K562 (cell line): ENCODE measurements around the gene PPP1R3E. TPM values are rescaled to one million over a fixed set of nuclear protein-coding genes. Genes with fewer than 3 reads are reported as not detected.

Experiments
- ATAC-seq: fragments of 200-7000 bp; cut with Tn5 transposase; 3 replicates; pipeline ENCODE4 v1.9.1; 2020; ENCODE audit warnings: moderate library complexity
- BruUV-seq: library from RNA; stranded (reverse); fragments of 400-500 nt; replicated peaks from 2 replicates; lab custom pipeline; 2021; lab: Mats Ljungman, UMichigan
- CTCF ChIA-PET: fragments of 300-600 bp; formaldehyde crosslinking; extraction: SDS; loops from one replicate; lab custom pipeline; 2021; ENCODE audit warnings: low intra/inter-chr PET ratio; lab: Yijun Ruan, JAX
- POLR2A ChIA-PET: fragments of 300-600, 350-650 bp; sonication (Branson Sonifier 250); formaldehyde crosslinking; extraction: SDS; loops from one replicate; lab custom pipeline; 2021; ENCODE audit warnings: antibody characterized with exemption, inconsistent platforms; lab: Yijun Ruan, JAX
- DNase-seq, 4 experiments: peaks; one replicate each; pipeline versions ENCODE4 v3.0.0 to v3.0.0-alpha.2; 2011 to 2018; ENCODE audit warnings: low spot score in 3 of 4, mixed read lengths in 3 of 4; ENCODE audit errors: extremely low read depth in 1 of 4
- FAIRE-seq: peaks from 2 replicates; lab custom pipeline; 2011; peaks lifted over from hg19 to GRCh38; lab: Jason Lieb, UNC
- H2AFZ ChIP-seq: 2 replicates; pipeline ENCODE4 v1.6.0; 2011; ENCODE audit warnings: low read depth, low read length, control low read depth, inconsistent platforms
- H3K27ac ChIP-seq: fragments of 200-600 bp; 3 replicates; pipeline ENCODE4 v1.8.0; 2011; ENCODE audit warnings: low read depth, mild to moderate bottlenecking, control low read depth, inconsistent platforms, low read length, moderate library complexity, mixed read lengths; ENCODE audit errors: extremely low read depth
- H3K27me3 ChIP-seq, 2 experiments: fragments of 300-600 bp in 1 of 2; 2 replicates in 1 of 2; 3 replicates in 1 of 2; pipeline versions ENCODE4 v1.6.0 to v1.8.0; 2011; ENCODE audit warnings: inconsistent platforms in 2 of 2, low read length in 2 of 2, mild to moderate bottlenecking in 1 of 2, mixed read lengths in 1 of 2, moderate library complexity in 1 of 2; ENCODE audit not compliant: control insufficient read depth in 2 of 2, insufficient read depth in 2 of 2
- H3K36me3 ChIP-seq: fragments of 300-600 bp; 3 replicates; pipeline ENCODE4 v1.8.0; 2011; ENCODE audit warnings: mild to moderate bottlenecking, low read length, inconsistent platforms; ENCODE audit not compliant: control insufficient read depth, insufficient read depth
- H3K4me1 ChIP-seq, 2 experiments: fragments of 200-600 bp in 1 of 2; replicated peaks in 1 of 2; 2 replicates in 1 of 2; 3 replicates in 1 of 2; pipeline versions ENCODE4 v1.5.1 to v1.8.0; 2011; ENCODE audit warnings: inconsistent platforms in 2 of 2, low read length in 2 of 2, mild to moderate bottlenecking in 1 of 2, mixed read lengths in 1 of 2, moderate library complexity in 1 of 2; ENCODE audit not compliant: control insufficient read depth in 2 of 2, insufficient read depth in 2 of 2
- H3K4me2 ChIP-seq: 2 replicates; pipeline ENCODE4 v1.6.1; 2011; ENCODE audit warnings: low read length, control low read depth, inconsistent platforms, mixed read lengths; ENCODE audit not compliant: insufficient read depth
- H3K4me3 ChIP-seq: fragments of 200-600 bp; sonication (generic), shearing (Covaris generic); 2 replicates; pipeline ENCODE4 v1.5.1; 2016; ENCODE audit warnings: control low read depth, inconsistent platforms
- H3K79me2 ChIP-seq: fragments of 200-600 bp; 3 replicates; pipeline ENCODE4 v1.8.0; 2011; ENCODE audit warnings: low read length, inconsistent platforms; ENCODE audit not compliant: control insufficient read depth, insufficient read depth
- H3K9ac ChIP-seq, 2 experiments: 2 replicates each; pipeline versions ENCODE4 v1.6.0 to v1.6.1; 2011; ENCODE audit warnings: low read depth in 2 of 2, low read length in 2 of 2, control low read depth in 1 of 2, inconsistent platforms in 1 of 2, mild to moderate bottlenecking in 1 of 2, mixed read lengths in 1 of 2; ENCODE audit not compliant: insufficient read depth in 1 of 2
- H3K9me1 ChIP-seq: one replicate; pipeline ENCODE4 v1.6.0; 2011; ENCODE audit warnings: inconsistent platforms, mild to moderate bottlenecking, low read length, moderate library complexity; ENCODE audit not compliant: control insufficient read depth, insufficient read depth
- H3K9me3 ChIP-seq: replicated peaks from 2 replicates; pipeline ENCODE4 v1.5.1; 2011; ENCODE audit warnings: low read depth, low read length, inconsistent platforms; ENCODE audit not compliant: control insufficient read depth, insufficient read depth
- H4K20me1 ChIP-seq: replicated peaks from 2 replicates; pipeline ENCODE4 v1.6.1; 2011; ENCODE audit warnings: low read length, inconsistent platforms, mixed read lengths; ENCODE audit not compliant: control insufficient read depth, insufficient read depth
- NFIX ChIP-seq: fragments of 250-450 bp; sonication (Bioruptor Pico); IDR thresholded peaks from 2 replicates; pipeline ENCODE4 v1.4.0; 2020; ENCODE audit warnings: low read depth, mild to moderate bottlenecking, moderate library complexity
- OTX1 ChIP-seq: fragments of 450-650 bp; formaldehyde crosslinking; IDR thresholded peaks from 2 replicates; pipeline ENCODE4 v1.4.0; 2022; ENCODE audit warnings: mild to moderate bottlenecking
- POLR2AphosphoS5 ChIP-seq: IDR thresholded peaks from 2 replicates; pipeline ENCODE4 v1.6.1; 2011; ENCODE audit warnings: mild to moderate bottlenecking, low read depth, low read length, moderate library complexity; ENCODE audit not compliant: control insufficient read depth, insufficient read depth
- SAFB ChIP-seq: fragments of 200-400 bp; formaldehyde crosslinking; IDR thresholded peaks from 2 replicates; pipeline ENCODE4 v1.6.1; 2017; ENCODE audit warnings: low read depth, low read length, borderline replicate concordance
- ZNF354B ChIP-seq: fragments of 250-450 bp; sonication (Bioruptor Pico); IDR thresholded peaks from 2 replicates; pipeline ENCODE4 v1.4.0; 2020
- ZNF507 ChIP-seq: conservative IDR thresholded peaks from 2 replicates; pipeline ENCODE4 v1.6.1; 2017; ENCODE audit warnings: missing genetic modification characterization, missing compliant biosample characterization
- ZNF586 ChIP-seq: fragments of 450-650 bp; formaldehyde crosslinking; conservative IDR thresholded peaks from 2 replicates; pipeline ENCODE4 v1.4.0; 2020; ENCODE audit warnings: mild to moderate bottlenecking, moderate library complexity
- ZNF589 ChIP-seq: fragments of 200-800 bp; sonication (Bioruptor generic); IDR thresholded peaks from 2 replicates; pipeline ENCODE4 v1.6.1; 2016; ENCODE audit warnings: low read depth, missing genetic modification characterization, missing compliant biosample characterization
- WGBS: fragments of 100-300 bp; shearing (Covaris generic); methylation state at CpG from one replicate; pipeline ENCODE4 v1.1.6; 2016; ENCODE audit warnings: low coverage, mixed read lengths; ENCODE audit not compliant: insufficient coverage; ENCODE audit errors: missing lambda C conversion rate; 5-methylcytosine and 5-hydroxymethylcytosine counted together
- in situ Hi-C: fragments of 300-500 bp; cut with MboI; formaldehyde crosslinking; loops from 4 replicates; pipeline ENCODE4 v1.15.0; 2018; ENCODE audit warnings: inconsistent platforms, mixed read lengths
- intact Hi-C: fragments of 100-400 bp; cut with micrococcal nuclease; formaldehyde crosslinking; loops from 2 replicates; pipeline ENCODE4 v1.14.2; 2022
- polyA plus RNA-seq, 8 experiments: library from polyadenylated mRNA; depleted of rRNA in 4 of 8; stranded (reverse) in 5 of 8; unstranded in 3 of 8; fragments of >200 nt; fragmentation: Nextera tagmentation in 2 of 8; fragmentation: Illumina TruSeq in 1 of 8; extraction: Ambion mirVana in 2 of 8; extraction: Trizol in 1 of 8; gene quantifications; 2 replicates each; pipeline versions ENCODE4 v1.2.1 to v1.2.3, GENCODE V29; 2011 to 2014; ENCODE audit warnings: inconsistent platforms in 1 of 8, missing spikeins in 1 of 8
- total RNA-seq, 7 experiments: library from RNA; depleted of rRNA in 6 of 7; stranded (reverse); fragments of >200 nt in 6 of 7; fragmentation: Illumina TruSeq in 2 of 7; extraction: Trizol in 2 of 7; gene quantifications; 2 replicates each; pipeline versions ENCODE4 v1.2.1 to v1.2.3, GENCODE V29; 2011 to 2021; ENCODE audit warnings: low replicate concordance in 1 of 7
- TF ChIP-seq, protein P1 (sequence below): sonication (generic); formaldehyde crosslinking; IDR thresholded peaks from 2 replicates; pipeline ENCODE4 v1.8.1; 2022; ENCODE audit warnings: missing genetic modification reagents
- TF ChIP-seq, protein P2 (sequence below): sonication (generic); formaldehyde crosslinking; IDR thresholded peaks from 2 replicates; pipeline ENCODE4 v1.8.0; 2022; ENCODE audit warnings: mild to moderate bottlenecking, missing genetic modification reagents
- TF ChIP-seq, protein P3 (sequence below): fragments of 450-650 bp; IDR thresholded peaks from 2 replicates; pipeline ENCODE4 v1.6.1; 2016; ENCODE audit warnings: low read depth

The PPP1R3E gene
- total and polyA plus RNA-seq, 9 of the 15 experiments (the other 6 are each of a cell fraction or from before 2014, with no cell fraction given) = 3.2 to 18.4 (median 7.6) TPM

DNA sequence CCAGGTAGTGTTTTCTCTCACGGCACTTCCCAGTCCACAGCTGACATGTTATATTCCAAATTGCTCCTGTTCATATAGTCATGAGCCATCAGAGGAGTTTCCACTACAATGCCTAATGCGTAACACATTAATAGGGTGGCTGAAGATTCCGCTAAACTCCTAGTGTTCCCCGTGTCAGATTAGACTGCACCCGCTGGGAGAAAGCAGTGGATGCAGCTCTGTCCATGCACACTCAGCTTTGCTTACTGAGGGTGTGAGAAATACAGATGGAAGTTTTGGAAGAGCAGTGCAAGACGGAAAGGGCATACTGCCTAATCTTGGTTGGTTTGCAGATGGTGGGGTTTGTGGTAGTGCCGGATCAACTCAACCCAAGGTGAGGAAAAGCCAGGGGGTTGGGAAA, 5.6 kb downstream of the PPP1R3E start:
- intact Hi-C loops = no loop called here
- DNase-seq (no peak), FAIRE-seq (no peak), ATAC-seq (no peak)
- Histone ChIP-seq H3K79me2 (peaks cover 16% of the 10 kb centered on the region), H4K20me1 (no peaks in the 10 kb centered on the region), H3K9me1 (no peaks in the 10 kb centered on the region), H2AFZ (no peak overlapping the region), H3K4me2 (no peak overlapping the region), H3K27me3 (no peaks in the 10 kb centered on the region), H3K9ac (no peak overlapping the region), H3K4me3 (no peak overlapping the region), H3K27ac (no peak overlapping the region), H3K36me3 (peaks cover 23% of the 10 kb centered on the region; the same call in 2 of the 3 replicates), H3K4me1 (peaks cover 18 to 22% of the 10 kb centered on the region in 2 experiments), H3K9me3 (no peaks in the 10 kb centered on the region)
- BruUV-seq = no TSS peak
- in situ Hi-C loops = no loop called here
- TF ChIP-seq, protein P1, sequence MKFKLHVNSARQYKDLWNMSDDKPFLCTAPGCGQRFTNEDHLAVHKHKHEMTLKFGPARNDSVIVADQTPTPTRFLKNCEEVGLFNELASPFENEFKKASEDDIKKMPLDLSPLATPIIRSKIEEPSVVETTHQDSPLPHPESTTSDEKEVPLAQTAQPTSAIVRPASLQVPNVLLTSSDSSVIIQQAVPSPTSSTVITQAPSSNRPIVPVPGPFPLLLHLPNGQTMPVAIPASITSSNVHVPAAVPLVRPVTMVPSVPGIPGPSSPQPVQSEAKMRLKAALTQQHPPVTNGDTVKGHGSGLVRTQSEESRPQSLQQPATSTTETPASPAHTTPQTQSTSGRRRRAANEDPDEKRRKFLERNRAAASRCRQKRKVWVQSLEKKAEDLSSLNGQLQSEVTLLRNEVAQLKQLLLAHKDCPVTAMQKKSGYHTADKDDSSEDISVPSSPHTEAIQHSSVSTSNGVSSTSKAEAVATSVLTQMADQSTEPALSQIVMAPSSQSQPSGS (CRISPR knock-in tag) = no peak
- TF ChIP-seq, protein P2, sequence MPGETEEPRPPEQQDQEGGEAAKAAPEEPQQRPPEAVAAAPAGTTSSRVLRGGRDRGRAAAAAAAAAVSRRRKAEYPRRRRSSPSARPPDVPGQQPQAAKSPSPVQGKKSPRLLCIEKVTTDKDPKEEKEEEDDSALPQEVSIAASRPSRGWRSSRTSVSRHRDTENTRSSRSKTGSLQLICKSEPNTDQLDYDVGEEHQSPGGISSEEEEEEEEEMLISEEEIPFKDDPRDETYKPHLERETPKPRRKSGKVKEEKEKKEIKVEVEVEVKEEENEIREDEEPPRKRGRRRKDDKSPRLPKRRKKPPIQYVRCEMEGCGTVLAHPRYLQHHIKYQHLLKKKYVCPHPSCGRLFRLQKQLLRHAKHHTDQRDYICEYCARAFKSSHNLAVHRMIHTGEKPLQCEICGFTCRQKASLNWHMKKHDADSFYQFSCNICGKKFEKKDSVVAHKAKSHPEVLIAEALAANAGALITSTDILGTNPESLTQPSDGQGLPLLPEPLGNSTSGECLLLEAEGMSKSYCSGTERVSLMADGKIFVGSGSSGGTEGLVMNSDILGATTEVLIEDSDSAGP (CRISPR knock-in tag) = no peak
- TF ChIP-seq ZNF354B (CRISPR knock-in tag) = no peak
- TF ChIP-seq ZNF507 (tag) = no peak
- no peak for TF ChIP-seq SAFB
- TF ChIP-seq NFIX (CRISPR knock-in tag) = no peak
- TF ChIP-seq, protein P3, sequence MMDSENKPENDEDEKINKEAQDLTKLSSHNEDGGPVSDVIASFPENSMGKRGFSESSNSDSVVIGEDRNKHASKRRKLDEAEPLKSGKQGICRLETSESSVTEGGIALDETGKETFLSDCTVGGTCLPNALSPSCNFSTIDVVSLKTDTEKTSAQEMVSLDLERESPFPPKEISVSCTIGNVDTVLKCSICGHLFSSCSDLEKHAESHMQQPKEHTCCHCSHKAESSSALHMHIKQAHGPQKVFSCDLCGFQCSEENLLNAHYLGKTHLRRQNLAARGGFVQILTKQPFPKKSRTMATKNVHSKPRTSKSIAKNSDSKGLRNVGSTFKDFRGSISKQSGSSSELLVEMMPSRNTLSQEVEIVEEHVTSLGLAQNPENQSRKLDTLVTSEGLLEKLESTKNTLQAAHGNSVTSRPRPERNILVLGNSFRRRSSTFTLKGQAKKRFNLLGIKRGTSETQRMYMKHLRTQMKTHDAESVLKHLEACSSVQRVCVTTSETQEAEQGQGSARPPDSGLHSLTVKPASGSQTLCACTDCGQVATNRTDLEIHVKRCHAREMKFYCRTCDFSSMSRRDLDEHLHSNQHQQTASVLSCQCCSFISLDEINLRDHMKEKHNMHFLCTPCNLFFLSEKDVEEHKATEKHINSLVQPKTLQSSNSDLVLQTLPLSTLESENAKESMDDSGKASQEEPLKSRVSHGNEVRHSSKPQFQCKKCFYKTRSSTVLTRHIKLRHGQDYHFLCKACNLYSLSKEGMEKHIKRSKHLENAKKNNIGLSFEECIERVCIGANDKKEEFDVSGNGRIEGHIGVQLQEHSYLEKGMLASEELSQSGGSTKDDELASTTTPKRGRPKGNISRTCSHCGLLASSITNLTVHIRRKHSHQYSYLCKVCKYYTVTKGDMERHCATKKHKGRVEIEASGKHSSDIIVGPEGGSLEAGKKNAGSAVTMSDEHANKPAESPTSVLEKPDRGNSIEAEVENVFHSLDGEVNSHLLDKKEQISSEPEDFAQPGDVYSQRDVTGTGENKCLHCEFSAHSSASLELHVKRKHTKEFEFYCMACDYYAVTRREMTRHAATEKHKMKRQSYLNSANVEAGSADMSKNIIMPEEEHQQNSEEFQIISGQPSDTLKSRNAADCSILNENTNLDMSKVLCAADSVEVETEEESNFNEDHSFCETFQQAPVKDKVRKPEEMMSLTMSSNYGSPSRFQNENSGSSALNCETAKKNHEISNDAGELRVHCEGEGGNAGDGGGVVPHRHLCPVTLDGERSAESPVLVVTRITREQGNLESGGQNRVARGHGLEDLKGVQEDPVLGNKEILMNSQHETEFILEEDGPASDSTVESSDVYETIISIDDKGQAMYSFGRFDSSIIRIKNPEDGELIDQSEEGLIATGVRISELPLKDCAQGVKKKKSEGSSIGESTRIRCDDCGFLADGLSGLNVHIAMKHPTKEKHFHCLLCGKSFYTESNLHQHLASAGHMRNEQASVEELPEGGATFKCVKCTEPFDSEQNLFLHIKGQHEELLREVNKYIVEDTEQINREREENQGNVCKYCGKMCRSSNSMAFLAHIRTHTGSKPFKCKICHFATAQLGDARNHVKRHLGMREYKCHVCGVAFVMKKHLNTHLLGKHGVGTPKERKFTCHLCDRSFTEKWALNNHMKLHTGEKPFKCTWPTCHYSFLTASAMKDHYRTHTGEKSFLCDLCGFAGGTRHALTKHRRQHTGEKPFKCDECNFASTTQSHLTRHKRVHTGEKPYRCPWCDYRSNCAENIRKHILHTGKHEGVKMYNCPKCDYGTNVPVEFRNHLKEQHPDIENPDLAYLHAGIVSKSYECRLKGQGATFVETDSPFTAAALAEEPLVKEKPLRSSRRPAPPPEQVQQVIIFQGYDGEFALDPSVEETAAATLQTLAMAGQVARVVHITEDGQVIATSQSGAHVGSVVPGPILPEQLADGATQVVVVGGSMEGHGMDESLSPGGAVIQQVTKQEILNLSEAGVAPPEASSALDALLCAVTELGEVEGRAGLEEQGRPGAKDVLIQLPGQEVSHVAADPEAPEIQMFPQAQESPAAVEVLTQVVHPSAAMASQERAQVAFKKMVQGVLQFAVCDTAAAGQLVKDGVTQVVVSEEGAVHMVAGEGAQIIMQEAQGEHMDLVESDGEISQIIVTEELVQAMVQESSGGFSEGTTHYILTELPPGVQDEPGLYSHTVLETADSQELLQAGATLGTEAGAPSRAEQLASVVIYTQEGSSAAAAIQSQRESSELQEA = no peak
- TF ChIP-seq POLR2AphosphoS5 = no peak
- TF ChIP-seq ZNF589 (CRISPR knock-in tag) = no peak
- no peak for TF ChIP-seq OTX1 (CRISPR knock-in tag)
- no peak for TF ChIP-seq ZNF586 (CRISPR knock-in tag)
- ChIA-PET POLR2A (interaction anchor here (0.7 to 1.4 kb wide), 4 partner anchors 10 to 202 kb away, joined by 3 to 4 read pairs (median 4); partner anchors contain the start of genes ACIN1 and C14orf119), CTCF (interaction anchor here (3.3 kb wide), 1 partner anchor 176 kb away, joined by 14 read pairs; no protein-coding TSS in a partner anchor)
- WGBS = 81% methylated on average over 7 of the region's 7 CpGs
